Hematopoietic multipotent progenitor cell (in vitro differentiated cells): ENCODE data around the gene OR2T12. TPM values are rescaled to one million over a fixed set of nuclear protein-coding genes. Genes with fewer than 3 reads are reported as not detected.
"Not testable (repeated sequence)": the region's sequence is repeated elsewhere in the genome, so short reads cannot be mapped to it uniquely, and the experiment has no call there.

Experiments used
- DNase-seq, 3 donors: peaks; one replicate each; pipeline ENCODE4 v3.0.0-alpha.2; 2011 to 2015; ENCODE audit warnings: low read depth in 2 of 3, low spot score in 2 of 3
- total RNA-seq: library from RNA; depleted of rRNA; stranded (reverse); fragments of >200 nt; gene quantifications from one replicate; pipeline ENCODE4 v1.2.3, GENCODE V29; 2012

OR2T12 gene
- total RNA-seq = not detected

DNA sequence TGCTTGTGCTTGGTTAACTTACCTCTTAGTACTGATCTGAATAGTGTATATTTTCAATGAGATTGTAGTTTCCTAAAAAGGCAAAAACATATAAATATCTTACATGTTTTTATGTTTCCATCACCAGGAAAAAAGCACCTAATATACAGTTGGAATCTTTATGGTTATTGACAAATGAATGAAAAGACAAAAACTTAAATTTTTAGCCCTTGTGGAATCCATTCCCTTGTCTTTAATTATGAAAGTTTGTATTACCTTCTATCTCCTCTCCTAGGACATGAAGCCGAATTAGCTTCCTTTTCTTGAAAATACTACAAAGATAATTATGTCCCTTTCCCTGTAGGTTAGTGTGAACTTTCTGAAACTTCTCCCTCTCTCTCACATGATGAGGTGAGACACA, at the start of gene OR2T12:
OR2T12 (minus strand) TSS at position 101 of the 400 bp plus-strand sequence. CDS start 7,846 bp downstream, outside the sequence.
- no peak for DNase-seq

- DNase-seq = no peak
These were observed 45.3 kb upstream of the OR2T12 start, which contains the start of gene OR14C36 for GRCh38 chr1:248348475-248348874. TSS of gene OR14C36 (plus strand) at chr1:248348775. CDS start at chr1:248348775, 0 bp downstream.

DNA sequence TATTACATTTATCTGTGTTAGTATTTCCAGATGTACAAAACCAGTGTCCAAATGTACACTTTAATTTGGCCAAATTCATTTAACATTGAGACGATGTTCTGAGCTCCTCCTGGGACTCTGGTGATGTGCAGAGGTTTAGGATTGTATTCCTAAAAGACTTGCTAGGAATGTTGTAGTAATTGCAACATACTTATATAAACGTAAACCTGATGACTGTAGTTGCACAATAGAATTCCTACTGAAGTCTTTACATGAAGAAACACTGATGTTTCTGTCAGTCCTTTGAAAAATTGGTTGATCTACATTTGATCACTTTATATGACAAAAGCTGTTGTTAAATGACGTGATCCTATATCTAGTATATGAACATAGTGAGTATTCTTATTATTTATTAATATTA, 40.2 kb upstream of the OR2T12 start:
- no peak for DNase-seq

- no peak for DNase-seq
These were observed 21.2 kb upstream of the OR2T12 start, which contains the start of gene OR2M7 for GRCh38 chr1:248324468-248324867. TSS of gene OR2M7 (minus strand) at chr1:248324568. CDS start at chr1:248324568, 0 bp downstream.

- no peak for DNase-seq
These were observed 13.6 kb upstream of the OR2T12 start for GRCh38 chr1:248316796-248317195.

DNA sequence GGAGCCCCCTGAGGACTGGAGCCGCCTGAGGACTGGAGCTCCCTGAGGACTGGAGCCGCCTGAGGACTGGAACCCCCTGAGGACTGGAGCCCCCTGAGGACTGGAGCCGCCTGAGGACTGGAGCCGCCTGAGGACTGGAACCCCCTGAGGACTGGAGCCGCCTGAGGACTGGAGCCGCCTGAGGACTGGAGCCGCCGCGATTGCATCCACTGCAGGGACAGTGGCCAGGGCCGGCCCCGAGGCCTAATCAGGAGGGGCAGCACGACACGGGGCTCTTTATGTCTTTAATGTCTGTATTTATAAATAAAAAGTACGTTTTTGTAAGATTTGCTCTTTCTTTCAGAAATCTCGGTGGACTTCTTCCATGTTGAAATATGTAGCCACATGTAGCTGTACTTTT, 3.5 kb upstream of the OR2T12 start:
- not testable (repeated sequence) for DNase-seq

DNA sequence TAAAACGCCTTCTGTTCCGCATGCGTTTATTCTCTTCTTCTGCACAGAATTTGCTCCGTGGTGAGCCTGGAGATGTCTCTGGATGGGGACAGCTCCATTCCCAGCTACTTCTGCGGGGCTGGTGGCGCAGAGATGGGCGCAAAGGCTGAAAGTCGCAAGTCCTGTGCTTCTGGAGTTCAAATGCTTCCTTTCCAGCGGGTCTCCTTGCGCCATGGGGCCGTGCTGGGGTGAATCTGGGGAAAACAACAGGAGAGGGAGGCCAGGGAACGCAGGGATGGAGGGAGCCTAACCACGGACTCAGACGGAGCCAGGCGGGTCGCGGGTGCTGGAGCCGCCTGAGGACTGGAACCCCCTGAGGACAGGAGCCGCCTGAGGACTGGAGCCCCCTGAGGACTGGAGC, 2.9 kb upstream of the OR2T12 start:
- no peak for DNase-seq

GRCh38 chr1:248305672-248306071, 2.4 kb upstream of the OR2T12 start:
- DNase-seq = not testable (repeated sequence)

DNA sequence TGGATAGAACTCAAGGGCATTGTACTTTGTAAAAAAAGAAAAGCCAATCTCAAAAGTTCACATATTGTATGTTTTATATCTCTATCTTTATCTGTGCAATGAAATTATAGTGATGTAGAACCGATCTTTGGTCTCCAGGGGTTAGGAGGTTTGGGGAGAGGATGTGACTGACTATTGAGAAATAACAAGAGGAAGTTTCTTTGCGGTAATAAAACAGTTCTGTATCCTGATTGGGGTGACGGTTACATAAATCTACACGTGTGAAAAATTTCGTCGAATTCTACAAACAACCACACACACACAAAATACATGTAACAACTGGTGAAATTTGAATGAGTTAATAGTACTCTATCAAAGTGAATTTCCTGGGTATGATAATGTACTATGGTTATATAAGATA, 14.8 kb downstream of the OR2T12 start:
- peak in 2 of 3 donors; percentile 11 to 64 for DNase-seq

- DNase-seq = no peak
These were observed 25.3 kb downstream of the OR2T12 start, which contains the start of gene OR2T33 for GRCh38 chr1:248277876-248278275. TSS of gene OR2T33 (minus strand) at chr1:248277976. CDS start at chr1:248273814, 4,162 bp downstream.

- DNase-seq = not testable (repeated sequence)
These were observed 30.0 kb downstream of the OR2T12 start for GRCh38 chr1:248273225-248273624.

GRCh38 chr1:248268178-248268577, 35.0 kb downstream of the OR2T12 start:
- DNase-seq = no peak

DNA sequence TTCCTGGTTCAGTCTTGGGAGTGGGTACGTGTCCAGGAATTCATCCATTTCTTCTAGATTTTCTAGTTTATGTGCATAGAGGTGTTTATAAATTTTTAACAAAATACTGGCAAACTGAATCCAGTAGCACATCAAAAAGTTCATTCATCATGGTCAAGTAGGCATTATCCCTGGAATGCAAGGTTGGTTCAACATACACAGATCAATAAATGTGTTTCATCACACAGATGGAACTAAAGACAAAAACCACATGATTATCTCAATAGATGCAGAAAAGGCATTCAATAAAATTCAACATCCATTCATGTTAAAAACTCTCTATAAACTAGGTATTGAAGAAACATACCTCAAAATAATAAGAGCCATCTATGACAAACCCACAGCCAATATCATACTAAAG, 43.9 kb downstream of the OR2T12 start:
- not testable (repeated sequence) for DNase-seq

GRCh38 chr1:248243204-248243603, 60.0 kb downstream of the OR2T12 start:
- DNase-seq = peak; percentile 1 to 64 (median 42)

Other genes with a start within 250 kb of the OR2T12 start
- 3.8 TPM for gene OR2L13, start 208.2 kb downstream of the OR2T12 start, total RNA-seq
- gene OR2M5, start 158.3 kb downstream of the OR2T12 start, total RNA-seq = 0.54 TPM
- gene OR2M2, start 128.6 kb downstream of the OR2T12 start, total RNA-seq = 0.27 TPM
- 0.27 TPM for gene OR2M3, start 106.2 kb downstream of the OR2T12 start, total RNA-seq
- under 0.01 TPM for gene OR2M4, start 72.0 kb downstream of the OR2T12 start, total RNA-seq
- 7.0 TPM for gene OR2T33, start 25.4 kb downstream of the OR2T12 start, total RNA-seq
- gene OR2M7, start 21.1 kb upstream of the OR2T12 start, total RNA-seq = not detected
- gene OR14C36, start 45.4 kb upstream of the OR2T12 start, total RNA-seq = not detected
- gene OR2T4, start 58.2 kb upstream of the OR2T12 start, total RNA-seq = under 0.01 TPM
- under 0.01 TPM for gene OR2T6, start 72.3 kb upstream of the OR2T12 start, total RNA-seq
- gene OR2T1, start 99.6 kb upstream of the OR2T12 start, total RNA-seq = under 0.01 TPM
- gene OR2T2, start 142.2 kb upstream of the OR2T12 start, total RNA-seq = under 0.01 TPM
- under 0.01 TPM for gene OR2T3, start 169.9 kb upstream of the OR2T12 start, total RNA-seq
- gene OR2T5, start 185.2 kb upstream of the OR2T12 start, total RNA-seq = not detected
- gene OR2G6, start 204.6 kb upstream of the OR2T12 start, total RNA-seq = not detected